ENCODE results near the gene EGFL7.

Gene EGFL7

GRCh38 chr9:136685790-136686533 lies 23.2 kb downstream of the EGFL7 start:
- no peak for TF ChIP-seq CTCF (conservative IDR thresholded peaks at IDR 0.05)
- no peak for TF ChIP-seq ZFX (IDR thresholded peaks at IDR 0.05)
- H3K27ac ChIP-seq, result no peak overlapping the region; the same call in 1 of the 2 replicates

GRCh38 chr9:136686534-136686793 lies 23.7 kb downstream of the EGFL7 start:
- H3K27ac ChIP-seq, result peak overlapping the region; percentile 64
- TF ChIP-seq ZFX (IDR thresholded peaks at IDR 0.05) (no peak), CTCF (conservative IDR thresholded peaks at IDR 0.05) (no peak)

GRCh38 chr9:136686794-136687711 lies 24.3 kb downstream of the EGFL7 start, which contains the start of gene AGPAT2:
Gene AGPAT2 (minus strand): TSS chr9:136687457. CDS start chr9:136687357, 100 bp downstream.
- H3K27ac ChIP-seq, result peak within 1 kb of the TSS; percentile 64
- TF ChIP-seq CTCF (conservative IDR thresholded peaks at IDR 0.05), result no peak
- TF ChIP-seq ZFX (IDR thresholded peaks at IDR 0.05), result peak; percentile 50; the same call in 1 of the 2 replicates

GRCh38 chr9:136687721-136688223 lies 25.1 kb downstream of the EGFL7 start:
- H3K27ac ChIP-seq, result no peak overlapping the region; the same call in 1 of the 2 replicates
- no peak for TF ChIP-seq CTCF (conservative IDR thresholded peaks at IDR 0.05)
- TF ChIP-seq ZFX (IDR thresholded peaks at IDR 0.05), result no peak

- H3K27ac ChIP-seq, result no peak overlapping the region
- TF ChIP-seq ZFX (IDR thresholded peaks at IDR 0.05) (no peak), CTCF (conservative IDR thresholded peaks at IDR 0.05) (no peak)
Observed at GRCh38 chr9:136688274-136689107, 25.8 kb downstream of the EGFL7 start.

GRCh38 chr9:136689108-136689460 lies 26.4 kb downstream of the EGFL7 start:
- no peak overlapping the region for H3K27ac ChIP-seq
- TF ChIP-seq CTCF (conservative IDR thresholded peaks at IDR 0.05) (no peak), ZFX (IDR thresholded peaks at IDR 0.05) (no peak)
